ENCODE results near the gene FAM107B.

- TF ChIP-seq POU2F2 (IDR thresholded peaks at IDR 0.05; ENCODE audit: low read depth, low read length) (no peak), POLR2A (IDR thresholded peaks at IDR 0.05; ENCODE audit: low read depth, low read length) (no peak), POLR2AphosphoS5 (IDR thresholded peaks at IDR 0.05; ENCODE audit: low read depth, low read length) (no peak), TAF1 (IDR thresholded peaks at IDR 0.05; ENCODE audit: low read depth, low read length) (no peak), SPI1 (IDR thresholded peaks at IDR 0.05; ENCODE audit: low read depth, low read length) (no peak)
Observed at GRCh38 chr10:14550471-14550981, 224.2 kb downstream of the FAM107B start.
